Smooth muscle cell of trachea (primary cell): ENCODE measurements around the gene TANC1. TPM values are rescaled to one million over a fixed set of nuclear protein-coding genes. Genes with fewer than 3 reads are reported as not detected.

Source experiments
- total RNA-seq: library from RNA; depleted of rRNA; stranded (reverse); fragments of >200 nt; gene quantifications from 2 replicates; pipeline ENCODE4 v1.2.1, GENCODE V29; 2014

The TANC1 gene
- 23.0 and 26.8 TPM in 2 replicates for total RNA-seq

GRCh38 chr2:158968396-158969161 is at the start of gene TANC1:
TSS of gene TANC1 (plus strand) at chr2:158968640. CDS start at chr2:159065911, 97,271 bp downstream.

Other genes with a start within 250 kb of the TANC1 start
- not detected in 2 replicates for gene DAPL1, start 173.3 kb upstream of the TANC1 start, total RNA-seq